ENCODE results near the gene DPYD. TPM values are rescaled to one million over a fixed set of nuclear protein-coding genes. Genes with fewer than 3 reads are reported as not detected.

DPYD gene
- total and polyA plus RNA-seq, 7 donors = 2.5 to 7.3 (median 5.1) TPM

GRCh38 chr1:97135972-97136371 lies 784.9 kb downstream of the DPYD start:
- H3K36me3 ChIP-seq (ENCODE audit: insufficient read depth in 1 of 2, low read depth in 1 of 2) = no peaks in the 10 kb centered on the region
- no peak overlapping the region for H3K27ac ChIP-seq
- no peak for TF ChIP-seq CTCF (IDR thresholded peaks at IDR 0.05)
- DNase-seq = no peak
- peaks cover 7% of the 10 kb centered on the region for H3K4me1 ChIP-seq
- intact Hi-C loops (cut with DNase I) = loop anchor here (5.0 to 10.0 kb wide), 2 partner anchors 389 to 916 kb away; no protein-coding TSS in a partner anchor
- H3K27me3 ChIP-seq (ENCODE audit: insufficient read depth in 3 of 3, low read length in 2 of 3) = no peaks in the 10 kb centered on the region
- 91 to 94% (median 93%) methylated on average over 4 of the region's 4 CpGs for WGBS, 3 donors
- H3K4me3 ChIP-seq = no peak overlapping the region
- no peaks in the 10 kb centered on the region for H3K9me3 ChIP-seq
- no peak for ATAC-seq

- no peak overlapping the region for H3K4me3 ChIP-seq
- TF ChIP-seq CTCF (IDR thresholded peaks at IDR 0.05) = no peak
- no peak for ATAC-seq
- H3K36me3 ChIP-seq (ENCODE audit: insufficient read depth in 1 of 2, low read depth in 1 of 2) = no peaks in the 10 kb centered on the region
- no peak overlapping the region for H3K27ac ChIP-seq
- WGBS, 3 donors = 78 to 89% (median 79%) methylated on average over 3 of the region's 3 CpGs
- H3K27me3 ChIP-seq (ENCODE audit: insufficient read depth in 3 of 3, low read length in 2 of 3) = no peaks in the 10 kb centered on the region
- no peaks in the 10 kb centered on the region for H3K9me3 ChIP-seq
- intact Hi-C loops (cut with DNase I) = no loop called here
- DNase-seq = no peak
- H3K4me1 ChIP-seq = no peaks in the 10 kb centered on the region
These were observed 792.4 kb downstream of the DPYD start for GRCh38 chr1:97128426-97128825.

GRCh38 chr1:97123717-97124431 lies 797.0 kb downstream of the DPYD start:
- Histone ChIP-seq H3K36me3 (ENCODE audit: insufficient read depth in 1 of 2, low read depth in 1 of 2) (no peaks in the 10 kb centered on the region), H3K4me3 (no peak overlapping the region), H3K4me1 (no peaks in the 10 kb centered on the region), H3K27me3 (ENCODE audit: insufficient read depth in 3 of 3, low read length in 2 of 3) (no peaks in the 10 kb centered on the region), H3K9me3 (no peaks in the 10 kb centered on the region), H3K27ac (no peak overlapping the region)
- DNase-seq (no peak), ATAC-seq (no peak)
- intact Hi-C loops (cut with DNase I) = no loop called here
- WGBS, 3 donors = 82 to 91% (median 83%) methylated on average over 3 of the region's 3 CpGs
- TF ChIP-seq CTCF (IDR thresholded peaks at IDR 0.05) = no peak

GRCh38 chr1:97120806-97121205 lies 800.0 kb downstream of the DPYD start:
- 97 to 100% (median 100%) methylated on average over 1 of the region's 1 CpG for WGBS, 3 donors
- no peak overlapping the region for H3K4me3 ChIP-seq
- no peak for ATAC-seq
- TF ChIP-seq CTCF (IDR thresholded peaks at IDR 0.05) = no peak
- no peaks in the 10 kb centered on the region for H3K9me3 ChIP-seq
- no peaks in the 10 kb centered on the region for H3K4me1 ChIP-seq
- H3K27me3 ChIP-seq (ENCODE audit: insufficient read depth in 3 of 3, low read length in 2 of 3) = no peaks in the 10 kb centered on the region
- intact Hi-C loops (cut with DNase I) = no loop called here
- H3K27ac ChIP-seq = no peak overlapping the region
- no peaks in the 10 kb centered on the region for H3K36me3 ChIP-seq (ENCODE audit: insufficient read depth in 1 of 2, low read depth in 1 of 2)
- DNase-seq = no peak

All from psoas muscle (tissue), 8 donors.